ENCODE measurements around the gene LPGAT1.

LPGAT1 gene

DNA sequence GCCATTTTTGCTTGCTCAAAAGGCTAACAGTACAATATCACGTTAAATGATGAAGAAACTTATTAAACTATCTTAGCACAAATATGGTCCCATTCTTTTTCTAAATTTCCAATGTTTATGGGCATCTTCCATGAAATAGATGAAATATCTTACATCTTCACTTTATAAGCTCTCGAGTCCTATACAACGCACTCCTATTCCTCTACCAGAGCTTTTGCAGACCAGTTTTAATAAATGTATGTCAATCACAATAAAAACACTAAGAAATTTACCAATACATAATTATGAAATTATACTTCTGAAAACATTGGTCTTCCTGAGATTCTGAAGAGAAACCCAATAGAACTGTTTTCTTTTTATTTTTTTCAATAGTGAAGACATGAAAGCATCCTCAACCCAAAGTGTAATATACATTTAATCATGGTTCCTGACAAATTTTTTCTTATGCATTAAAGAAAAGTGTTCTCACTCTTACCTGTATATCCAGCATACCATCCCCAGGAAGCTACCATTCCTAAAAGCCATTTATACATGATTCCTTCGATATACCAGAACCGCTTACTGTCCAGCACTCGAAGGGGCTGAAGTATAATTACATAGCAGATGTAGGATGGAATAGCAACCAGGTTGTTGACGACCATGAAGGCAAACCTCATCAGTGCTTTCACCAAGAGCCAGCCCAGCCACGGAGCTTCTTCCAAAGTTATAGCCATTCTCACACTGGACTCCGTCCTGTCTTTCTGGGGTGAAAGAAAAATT lies 1.8 kb downstream of the LPGAT1 start:
- Histone ChIP-seq H3K9ac (ENCODE audit: low read length) (no peak overlapping the region), H3K27ac (ENCODE audit: low read length) (no peak overlapping the region), H3K79me2 (ENCODE audit: low read length) (no peaks in the 10 kb centered on the region), H3K4me1 (ENCODE audit: low read length) (peaks cover 11% of the 10 kb centered on the region; the same call in 1 of the 2 replicates), H2AFZ (ENCODE audit: low read length) (no peak overlapping the region), H3K4me3 (ENCODE audit: low read length) (no peak overlapping the region), H3K4me2 (ENCODE audit: low read depth, low read length) (no peak overlapping the region), H3K27me3 (replicated peaks; ENCODE audit: insufficient read depth, low read length) (peaks cover 13% of the 10 kb centered on the region), H3K9me2 (replicated peaks; ENCODE audit: insufficient read depth, low read length) (no peaks in the 10 kb centered on the region), H3K36me3 (replicated peaks; ENCODE audit: insufficient read depth, low read length) (no peaks in the 10 kb centered on the region), H3K9me3 (replicated peaks; ENCODE audit: insufficient read depth, low read length) (no peaks in the 10 kb centered on the region), H4K20me1 (ENCODE audit: insufficient read depth, low read length) (no peaks in the 10 kb centered on the region), H3F3A (ENCODE audit: insufficient read depth, low read length) (peaks cover 4% of the 10 kb centered on the region; the same call in 1 of the 2 replicates)
- DNase-seq, result no peak
- TF ChIP-seq EZH2phosphoT487 (IDR thresholded peaks at IDR 0.05; ENCODE audit: low read length) (no peak), EZH2 (optimal IDR thresholded peaks at IDR 0.05; ENCODE audit: low read depth, low read length) (no peak)
- TF ChIP-seq, protein P1, sequence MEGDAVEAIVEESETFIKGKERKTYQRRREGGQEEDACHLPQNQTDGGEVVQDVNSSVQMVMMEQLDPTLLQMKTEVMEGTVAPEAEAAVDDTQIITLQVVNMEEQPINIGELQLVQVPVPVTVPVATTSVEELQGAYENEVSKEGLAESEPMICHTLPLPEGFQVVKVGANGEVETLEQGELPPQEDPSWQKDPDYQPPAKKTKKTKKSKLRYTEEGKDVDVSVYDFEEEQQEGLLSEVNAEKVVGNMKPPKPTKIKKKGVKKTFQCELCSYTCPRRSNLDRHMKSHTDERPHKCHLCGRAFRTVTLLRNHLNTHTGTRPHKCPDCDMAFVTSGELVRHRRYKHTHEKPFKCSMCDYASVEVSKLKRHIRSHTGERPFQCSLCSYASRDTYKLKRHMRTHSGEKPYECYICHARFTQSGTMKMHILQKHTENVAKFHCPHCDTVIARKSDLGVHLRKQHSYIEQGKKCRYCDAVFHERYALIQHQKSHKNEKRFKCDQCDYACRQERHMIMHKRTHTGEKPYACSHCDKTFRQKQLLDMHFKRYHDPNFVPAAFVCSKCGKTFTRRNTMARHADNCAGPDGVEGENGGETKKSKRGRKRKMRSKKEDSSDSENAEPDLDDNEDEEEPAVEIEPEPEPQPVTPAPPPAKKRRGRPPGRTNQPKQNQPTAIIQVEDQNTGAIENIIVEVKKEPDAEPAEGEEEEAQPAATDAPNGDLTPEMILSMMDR (IDR thresholded peaks at IDR 0.05; ENCODE audit: low read length), result no peak

DNA sequence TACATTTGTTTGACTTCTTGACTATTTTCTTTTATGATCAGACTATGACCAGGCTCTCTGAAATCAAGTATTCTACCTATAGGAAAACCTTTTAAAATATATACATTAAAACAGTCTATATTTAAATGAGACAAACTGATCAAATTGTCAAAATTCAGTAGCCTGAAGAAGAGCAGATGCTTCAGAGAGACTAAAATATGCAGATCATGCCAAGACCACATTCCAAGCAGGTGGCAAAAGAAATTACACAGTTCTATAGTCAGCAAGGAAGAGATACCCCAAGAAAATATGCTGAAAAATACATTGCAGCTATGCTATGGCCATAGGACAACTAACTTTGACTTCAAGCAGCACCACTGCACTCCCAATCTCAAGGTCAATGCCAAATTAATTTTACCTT lies 3.5 kb downstream of the LPGAT1 start:
- Histone ChIP-seq H3F3A (ENCODE audit: insufficient read depth, low read length) (peaks cover 4% of the 10 kb centered on the region; the same call in 1 of the 2 replicates), H3K9me3 (replicated peaks; ENCODE audit: insufficient read depth, low read length) (no peaks in the 10 kb centered on the region), H2AFZ (ENCODE audit: low read length) (no peak overlapping the region), H4K20me1 (ENCODE audit: insufficient read depth, low read length) (no peaks in the 10 kb centered on the region), H3K36me3 (replicated peaks; ENCODE audit: insufficient read depth, low read length) (no peaks in the 10 kb centered on the region), H3K79me2 (ENCODE audit: low read length) (no peaks in the 10 kb centered on the region), H3K4me2 (ENCODE audit: low read depth, low read length) (no peak overlapping the region), H3K9ac (ENCODE audit: low read length) (no peak overlapping the region), H3K27ac (ENCODE audit: low read length) (no peak overlapping the region), H3K4me1 (ENCODE audit: low read length) (peaks cover 3% of the 10 kb centered on the region; the same call in 1 of the 2 replicates), H3K9me2 (replicated peaks; ENCODE audit: insufficient read depth, low read length) (no peaks in the 10 kb centered on the region), H3K27me3 (replicated peaks; ENCODE audit: insufficient read depth, low read length) (peaks cover 3% of the 10 kb centered on the region), H3K4me3 (ENCODE audit: low read length) (no peak overlapping the region)
- no peak for DNase-seq
- no peak for TF ChIP-seq EZH2 (optimal IDR thresholded peaks at IDR 0.05; ENCODE audit: low read depth, low read length)
- TF ChIP-seq, protein P1 (IDR thresholded peaks at IDR 0.05; ENCODE audit: low read length), result no peak
- TF ChIP-seq EZH2phosphoT487 (IDR thresholded peaks at IDR 0.05; ENCODE audit: low read length), result no peak

DNA sequence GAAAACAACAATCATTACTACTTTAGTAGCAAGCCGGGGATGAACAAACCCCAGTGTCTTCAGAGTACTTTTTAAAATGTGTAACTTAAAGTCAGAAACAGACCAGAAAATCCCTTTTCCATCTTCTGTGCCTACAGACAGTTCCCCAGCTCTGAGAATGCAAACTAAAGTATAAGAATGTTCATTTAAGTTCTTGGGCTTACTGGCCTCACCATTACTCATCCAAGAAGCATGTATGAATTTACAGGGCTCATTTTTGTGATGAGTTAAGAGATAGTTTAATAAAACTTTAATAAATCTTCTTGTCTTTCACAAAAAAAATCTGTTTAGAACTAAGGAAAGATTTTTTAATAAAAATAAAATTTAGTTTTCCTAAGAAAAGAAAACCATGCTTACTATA lies 4.6 kb downstream of the LPGAT1 start:
- TF ChIP-seq EZH2 (optimal IDR thresholded peaks at IDR 0.05; ENCODE audit: low read depth, low read length) (no peak), EZH2phosphoT487 (IDR thresholded peaks at IDR 0.05; ENCODE audit: low read length) (no peak)
- TF ChIP-seq, protein P1 (IDR thresholded peaks at IDR 0.05; ENCODE audit: low read length), result no peak
- H4K20me1 ChIP-seq (ENCODE audit: insufficient read depth, low read length), result no peaks in the 10 kb centered on the region
- H3K4me3 ChIP-seq (ENCODE audit: low read length), result no peak overlapping the region
- DNase-seq, result no peak
- no peaks in the 10 kb centered on the region for H3K4me1 ChIP-seq (ENCODE audit: low read length)
- no peak overlapping the region for H2AFZ ChIP-seq (ENCODE audit: low read length)
- peaks cover 3% of the 10 kb centered on the region; the same call in 1 of the 2 replicates for H3F3A ChIP-seq (ENCODE audit: insufficient read depth, low read length)
- no peaks in the 10 kb centered on the region for H3K9me3 ChIP-seq (replicated peaks; ENCODE audit: insufficient read depth, low read length)
- no peak overlapping the region for H3K9ac ChIP-seq (ENCODE audit: low read length)
- H3K36me3 ChIP-seq (replicated peaks; ENCODE audit: insufficient read depth, low read length), result no peaks in the 10 kb centered on the region
- H3K27ac ChIP-seq (ENCODE audit: low read length), result no peak overlapping the region
- H3K79me2 ChIP-seq (ENCODE audit: low read length), result no peaks in the 10 kb centered on the region
- H3K9me2 ChIP-seq (replicated peaks; ENCODE audit: insufficient read depth, low read length), result no peaks in the 10 kb centered on the region
- no peak overlapping the region for H3K4me2 ChIP-seq (ENCODE audit: low read depth, low read length)
- no peaks in the 10 kb centered on the region for H3K27me3 ChIP-seq (replicated peaks; ENCODE audit: insufficient read depth, low read length)
